OCI-M1 (cell line): ENCODE measurements around the gene ARFGAP2.

Source experiments
- DNase-seq: peaks from one replicate; lab custom pipeline; 2025; lab: John Stamatoyannopoulos, UW

ARFGAP2 gene

GRCh38 chr11:47186700-47187695 is 10.3 kb upstream of the ARFGAP2 start:
- DNase-seq: no peak

- peak; percentile 21 for DNase-seq
Measured at GRCh38 chr11:47186076-47186699, 9.5 kb upstream of the ARFGAP2 start, which contains the start of gene PACSIN3. TSS of gene PACSIN3 (minus strand) at chr11:47186434. CDS start at chr11:47182727, 3,707 bp downstream.

- no peak for DNase-seq
Measured at GRCh38 chr11:47185305-47186075, 8.8 kb upstream of the ARFGAP2 start.

GRCh38 chr11:47184711-47185304 is 8.1 kb upstream of the ARFGAP2 start:
- DNase-seq: no peak

- DNase-seq: no peak
Measured at GRCh38 chr11:47183969-47184368, 7.3 kb upstream of the ARFGAP2 start.

GRCh38 chr11:47183031-47183856 is 6.6 kb upstream of the ARFGAP2 start:
- no peak for DNase-seq

- DNase-seq: no peak
Measured at GRCh38 chr11:47182380-47182779, 5.7 kb upstream of the ARFGAP2 start.

GRCh38 chr11:47181271-47181670 is 4.6 kb upstream of the ARFGAP2 start:
- no peak for DNase-seq

- no peak for DNase-seq
Measured at GRCh38 chr11:47180006-47180787, 3.5 kb upstream of the ARFGAP2 start.

GRCh38 chr11:47179655-47179991 is 2.9 kb upstream of the ARFGAP2 start:
- DNase-seq: peak; percentile 69

GRCh38 chr11:47178737-47179654 is 2.3 kb upstream of the ARFGAP2 start:
- DNase-seq: no peak

- DNase-seq: no peak
Measured at GRCh38 chr11:47178316-47178715, 1.6 kb upstream of the ARFGAP2 start.

GRCh38 chr11:47177846-47178245 is 1.2 kb upstream of the ARFGAP2 start:
- DNase-seq: no peak

GRCh38 chr11:47177229-47177845 is 658 bp upstream of the ARFGAP2 start:
- DNase-seq: peak; percentile 93

- DNase-seq: peak; percentile 88
Measured at GRCh38 chr11:47175746-47176327, 842 bp downstream of the ARFGAP2 start.

- DNase-seq: no peak
Measured at GRCh38 chr11:47172740-47173336, 3.8 kb downstream of the ARFGAP2 start.

GRCh38 chr11:47171856-47172255 is 4.8 kb downstream of the ARFGAP2 start:
- no peak for DNase-seq
